ENCODE results near the gene RBM48.
"Not testable (repeated sequence)": the region's sequence is repeated elsewhere in the genome, so short reads cannot be mapped to it uniquely, and the experiment has no call there.

Gene RBM48

DNA sequence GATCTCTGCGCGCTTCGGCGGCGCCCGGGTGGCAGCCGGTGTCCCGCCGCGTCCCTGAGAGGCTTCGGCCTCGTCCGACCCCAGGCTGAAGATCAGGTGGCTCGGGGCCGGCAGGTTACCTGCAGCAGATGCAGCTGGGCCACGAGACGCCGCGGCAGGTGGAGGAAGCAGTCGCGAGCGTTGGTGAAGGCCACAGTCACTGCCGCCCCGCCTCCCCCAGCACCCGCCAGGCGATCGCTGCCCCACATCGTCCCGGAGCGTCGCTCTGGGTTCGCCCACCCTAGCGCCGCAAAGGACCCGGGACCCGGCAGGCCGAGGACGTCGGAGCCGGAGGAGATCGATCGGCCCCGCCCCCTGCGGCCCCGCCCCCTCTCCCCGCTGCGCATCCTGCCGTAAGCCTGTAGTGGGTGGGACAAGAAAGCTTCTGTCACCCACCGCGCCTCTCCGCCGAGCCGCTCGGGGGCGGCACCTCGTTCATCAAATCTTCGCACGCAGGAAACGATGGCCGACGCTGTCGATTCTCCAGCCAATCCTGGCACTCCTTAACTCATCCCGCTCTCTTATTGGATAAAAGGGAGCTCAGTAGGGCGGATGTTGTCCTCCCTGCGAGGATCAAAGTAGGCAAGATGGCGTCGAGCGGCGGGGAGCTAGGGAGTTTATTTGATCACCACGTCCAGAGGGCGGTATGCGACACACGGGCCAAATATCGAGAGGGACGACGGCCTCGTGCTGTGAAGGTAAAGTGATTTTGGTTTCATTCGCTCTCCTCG is at the start of gene RBM48, which contains the start of gene PEX1:
TSS of gene RBM48 (plus strand) at position 608 of the 770 bp plus-strand sequence. CDS start at position 627, 19 bp downstream.
TSS of gene PEX1 (minus strand) at position 333 of the 770 bp plus-strand sequence. CDS start at position 248, 85 bp downstream.
- peak; percentile 96 for DNase-seq

DNA sequence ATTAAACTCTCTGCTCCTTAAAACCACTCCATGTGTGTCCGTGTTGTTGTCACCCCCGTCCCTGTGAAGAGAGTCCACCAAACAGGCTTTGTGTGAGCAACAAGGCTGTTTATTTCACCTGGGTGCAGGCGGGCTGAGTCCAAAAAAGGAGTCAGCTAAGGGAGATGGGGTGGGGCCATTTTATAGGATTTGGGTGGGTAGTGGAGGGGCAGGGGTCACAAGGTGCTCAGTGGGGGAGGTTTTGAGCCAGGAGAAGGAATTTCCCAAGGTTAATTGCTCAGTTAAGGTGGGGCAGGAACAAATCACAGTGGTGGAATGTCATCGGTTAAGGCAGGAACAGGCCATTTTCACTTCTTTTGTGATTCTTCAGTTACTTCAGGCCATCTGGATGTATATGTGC is 49.4 kb upstream of the RBM48 start:
- not testable (repeated sequence) for DNase-seq

DNA sequence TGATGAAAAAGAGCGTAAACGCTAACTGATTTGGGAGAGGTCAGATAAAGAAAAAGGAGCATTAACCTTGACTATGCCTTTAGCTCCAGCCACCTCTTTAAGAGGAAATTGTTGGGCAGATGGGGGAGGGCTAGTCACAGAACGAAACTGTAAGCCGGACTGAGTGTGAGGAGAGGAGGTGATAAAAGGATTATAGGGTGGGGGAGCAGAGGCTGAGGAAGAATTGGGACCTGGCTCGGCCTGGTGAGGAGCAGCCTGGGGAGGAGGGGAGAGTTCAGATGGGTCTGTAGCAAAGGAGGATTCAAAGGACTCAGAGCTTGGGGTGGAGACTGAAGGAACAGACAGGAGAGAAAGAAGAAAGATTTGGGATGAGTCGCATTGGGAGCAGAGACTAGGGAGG is 45.0 kb upstream of the RBM48 start:
- DNase-seq = not testable (repeated sequence)

DNA sequence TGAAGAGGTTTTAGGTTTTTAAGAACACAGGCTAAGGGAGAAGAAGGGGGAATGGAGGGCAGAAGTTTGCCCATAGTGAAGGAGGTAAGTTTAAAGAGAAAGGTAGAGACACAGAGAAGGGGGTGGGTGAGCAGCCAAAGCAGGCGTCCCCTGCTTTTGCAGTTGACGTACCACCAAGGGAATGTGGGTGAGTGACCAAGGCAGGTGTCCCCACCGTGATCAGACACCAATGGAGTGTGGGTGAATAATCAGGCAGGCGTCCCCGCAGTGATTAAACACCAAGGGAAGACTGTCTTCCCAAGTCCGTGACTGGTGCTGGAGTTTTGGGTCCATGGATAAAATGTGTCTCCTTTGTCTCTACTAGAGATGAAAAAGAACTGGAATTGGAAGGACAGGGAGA is 44.4 kb upstream of the RBM48 start:
- not testable (repeated sequence) for DNase-seq

- no peak for DNase-seq
Measured at GRCh38 chr7:92485267-92485892, 43.2 kb upstream of the RBM48 start.

- no peak for DNase-seq
Measured at GRCh38 chr7:92485974-92486373, 42.6 kb upstream of the RBM48 start.

DNA sequence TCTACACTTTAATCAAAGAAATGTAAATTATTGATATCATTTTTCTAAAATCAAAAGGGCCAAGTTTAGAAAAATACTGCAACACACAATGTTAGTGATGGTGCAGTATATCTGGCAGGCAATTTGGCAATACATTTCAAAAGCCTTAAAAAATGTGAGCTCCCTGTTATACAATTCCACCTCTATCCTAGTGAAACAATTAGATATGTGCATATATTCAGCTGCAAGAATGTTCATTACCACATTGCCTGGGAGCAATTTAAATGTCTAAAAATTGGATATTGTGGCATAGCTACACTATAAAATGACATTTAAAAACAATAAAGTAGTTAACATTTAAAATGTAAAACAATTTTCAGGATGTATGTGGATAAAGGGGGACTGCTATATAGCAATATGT is 40.8 kb upstream of the RBM48 start:
- no peak for DNase-seq

GRCh38 chr7:92489634-92490033 is 39.0 kb upstream of the RBM48 start:
- DNase-seq = no peak

DNA sequence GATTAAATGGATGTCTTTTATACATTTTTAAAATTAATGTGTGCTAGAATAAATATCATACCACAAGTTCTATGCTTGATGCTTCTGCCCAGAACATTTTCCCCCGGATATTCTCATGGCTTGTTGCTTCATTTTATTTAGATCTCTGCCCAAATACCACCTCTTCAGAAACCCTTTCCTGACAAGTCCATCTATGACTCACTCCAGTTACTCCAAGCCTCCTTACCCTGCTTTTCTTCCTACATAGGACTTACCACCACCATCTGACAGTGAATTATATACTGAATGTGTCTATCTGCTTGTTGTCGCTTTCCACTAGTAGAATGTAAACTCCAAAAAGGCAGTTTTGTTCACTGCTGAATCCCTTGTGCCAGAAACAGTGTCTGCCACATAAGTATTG is 31.7 kb upstream of the RBM48 start:
- no peak for DNase-seq

DNA sequence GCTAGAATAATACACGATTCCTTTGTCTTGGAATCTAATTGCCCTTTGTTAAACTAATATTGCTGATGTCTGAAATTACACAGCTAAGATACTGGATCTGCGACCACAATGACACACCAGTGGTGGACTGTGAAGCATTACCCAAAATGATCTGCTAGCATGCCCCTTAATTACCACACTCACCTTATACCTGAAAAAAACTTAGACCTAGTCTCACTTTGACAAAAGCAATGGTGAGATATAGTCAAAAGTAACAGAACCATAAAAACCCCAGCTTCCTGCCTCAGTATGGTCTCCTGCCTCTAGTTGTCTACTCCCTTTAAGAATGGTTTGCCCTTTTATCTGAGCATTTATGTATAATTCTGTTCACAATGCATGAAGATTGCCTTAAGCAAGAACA is 30.0 kb upstream of the RBM48 start:
- DNase-seq = no peak

DNA sequence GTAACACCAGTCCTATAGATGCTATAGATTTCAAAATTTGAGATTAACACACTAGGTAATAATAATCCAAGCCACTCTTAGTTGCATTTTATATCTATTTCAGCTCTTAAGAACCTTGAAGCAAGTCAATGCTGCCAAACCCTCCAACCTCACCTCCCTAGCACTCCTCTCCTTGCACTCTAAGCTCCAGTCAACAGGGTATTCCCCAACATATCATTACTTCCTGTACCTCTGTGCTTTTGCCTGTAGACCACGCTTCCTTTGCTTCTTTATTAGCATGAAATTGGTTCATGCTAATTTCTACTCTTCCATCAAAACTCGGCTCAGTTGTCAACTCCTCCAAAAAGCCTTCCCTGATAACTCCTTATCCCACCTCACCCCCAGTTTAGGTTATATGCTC is 24.8 kb upstream of the RBM48 start:
- no peak for DNase-seq

DNA sequence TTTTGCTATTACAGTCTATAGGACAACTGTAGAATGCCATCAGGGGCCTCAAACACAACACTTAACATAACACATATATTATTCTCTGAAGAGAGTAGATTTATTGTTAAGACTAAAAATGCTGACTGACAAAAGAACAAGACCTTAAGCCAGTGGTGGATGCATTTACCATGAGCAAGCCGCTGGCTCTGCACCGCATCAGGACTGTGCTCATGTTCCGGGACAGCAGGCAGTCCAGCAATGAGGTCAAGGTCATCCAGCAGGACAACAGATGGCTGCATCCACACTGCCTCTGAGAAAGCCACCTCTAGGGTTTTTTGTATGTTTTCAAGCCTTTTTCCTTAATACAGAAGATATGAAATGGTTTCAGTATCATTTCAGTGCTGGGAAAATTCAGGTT is 24.0 kb upstream of the RBM48 start:
- DNase-seq = no peak

GRCh38 chr7:92506363-92506762 is 22.2 kb upstream of the RBM48 start:
- no peak for DNase-seq

DNA sequence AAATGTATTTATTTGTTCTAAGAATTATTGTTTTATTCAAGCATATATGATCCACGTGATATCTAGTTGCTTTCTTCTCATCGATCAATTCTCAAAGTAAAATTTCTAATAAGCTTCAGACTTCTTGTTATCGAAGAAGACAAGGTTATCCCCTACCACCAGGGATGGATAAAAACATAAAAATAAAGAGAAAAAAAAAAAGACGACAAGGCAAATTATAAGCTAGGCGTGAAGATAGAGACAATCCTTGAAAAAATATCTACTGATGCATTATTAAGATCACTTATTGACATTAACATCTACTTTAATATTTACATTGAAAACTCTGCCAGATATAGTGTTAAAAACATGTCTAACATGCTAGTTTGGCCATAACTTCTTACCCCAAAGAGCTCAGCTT is 19.6 kb upstream of the RBM48 start:
- DNase-seq = no peak

- DNase-seq = no peak
Measured at GRCh38 chr7:92513167-92513902, 15.3 kb upstream of the RBM48 start.

DNA sequence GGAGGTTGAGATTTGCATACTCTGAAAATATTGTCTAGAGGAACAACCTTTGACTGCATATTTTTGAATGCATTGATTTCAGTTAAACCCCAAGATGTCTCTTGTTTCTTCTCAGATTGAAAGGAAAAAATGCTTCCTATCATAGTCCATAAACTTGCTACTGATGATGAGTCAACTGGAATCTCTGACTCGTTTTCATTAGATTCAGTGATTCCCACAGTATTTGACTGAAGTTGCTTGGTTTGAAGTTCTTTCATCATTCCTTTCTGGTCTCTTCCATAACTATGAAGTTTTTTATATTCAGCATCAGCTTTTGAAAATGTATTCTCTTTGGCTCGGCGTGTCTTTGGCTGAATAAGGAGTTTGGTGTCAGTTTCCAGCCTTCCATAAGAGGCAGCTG is 11.0 kb upstream of the RBM48 start:
- no peak for DNase-seq

- DNase-seq = no peak
Measured at GRCh38 chr7:92520024-92520423, 8.6 kb upstream of the RBM48 start.

DNA sequence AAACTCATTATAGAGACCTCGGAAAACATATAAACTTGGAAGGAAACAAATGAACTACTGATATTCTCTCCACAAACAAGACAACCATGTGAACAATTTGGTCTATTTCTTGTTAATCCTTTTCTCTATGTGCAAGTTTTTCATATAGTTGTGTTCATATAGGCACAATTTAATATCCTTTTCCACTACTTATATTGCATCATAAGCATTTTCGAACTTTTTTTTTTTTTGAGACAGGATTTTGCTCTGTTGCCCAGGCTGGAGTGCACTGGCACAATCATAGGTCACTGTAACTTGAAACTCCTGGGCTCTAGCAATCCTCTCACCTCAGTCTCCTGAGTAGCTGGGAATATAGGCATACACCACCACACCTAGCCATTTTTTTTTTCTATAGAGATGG is 5.5 kb upstream of the RBM48 start:
- no peak for DNase-seq

DNA sequence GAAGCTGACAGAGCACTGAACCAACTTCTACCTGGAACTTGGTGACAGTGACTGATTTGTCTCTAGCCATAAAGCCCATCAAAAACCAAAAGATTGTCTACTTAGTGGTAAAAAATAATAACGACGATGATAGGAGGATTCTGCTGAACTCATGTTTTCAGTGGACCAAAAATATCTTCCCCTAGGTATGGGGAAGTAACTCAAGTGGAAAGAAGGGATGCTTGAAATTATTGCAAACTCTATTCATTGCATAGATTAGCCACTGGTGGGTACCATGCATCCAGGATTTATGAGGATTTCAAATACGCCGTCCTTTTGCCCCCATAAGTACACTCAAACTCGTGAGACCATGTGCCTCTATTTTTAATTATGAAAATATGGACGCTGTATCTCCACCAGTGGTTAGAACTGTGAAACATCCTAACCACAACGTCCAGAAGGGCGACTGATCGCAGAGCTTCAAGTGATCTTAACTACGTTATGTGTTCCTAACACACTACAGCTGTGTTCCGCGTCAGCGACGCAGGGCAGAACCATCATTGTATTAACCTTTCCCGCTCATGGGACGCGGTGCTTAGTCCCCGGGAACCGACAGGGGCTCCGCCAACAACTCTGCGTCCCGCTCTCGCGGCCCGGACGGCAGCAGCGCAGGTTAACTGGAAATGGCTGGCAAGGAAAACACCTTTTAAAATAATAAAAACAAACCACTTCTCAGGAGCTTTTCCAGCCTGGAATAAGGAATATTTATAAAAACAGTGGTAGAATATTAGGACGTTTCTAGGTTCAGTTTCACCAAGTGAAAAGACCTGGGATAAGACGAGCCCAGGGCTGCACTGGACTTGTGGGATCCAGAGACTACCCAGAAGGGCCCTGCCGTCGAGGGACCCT is 1.1 kb upstream of the RBM48 start:
- DNase-seq = peak; percentile 56

GRCh38 chr7:92528958-92529264 is 316 bp downstream of the RBM48 start:
- no peak for DNase-seq

GRCh38 chr7:92534572-92534971 is 6.0 kb downstream of the RBM48 start:
- DNase-seq = no peak

DNA sequence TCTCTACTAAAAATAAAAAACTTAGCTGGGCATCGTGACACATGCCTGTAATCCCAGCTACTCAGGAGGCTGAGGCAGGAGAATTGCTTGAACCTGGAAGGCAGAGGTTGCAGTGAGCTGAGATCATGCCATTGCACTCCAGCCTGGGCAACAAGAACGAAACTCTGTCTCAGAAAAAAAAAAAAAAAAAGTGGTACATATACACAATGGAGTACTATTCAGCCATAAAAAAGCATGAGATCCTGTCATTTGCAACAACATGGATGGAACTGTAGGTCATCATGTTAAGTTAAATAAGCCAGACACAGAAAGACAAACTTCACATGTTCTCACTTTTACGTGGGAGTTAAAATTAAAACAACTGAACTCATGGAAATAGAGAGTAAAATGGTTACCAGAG is 14.9 kb downstream of the RBM48 start:
- not testable (repeated sequence) for DNase-seq

- DNase-seq = not testable (repeated sequence)
Measured at GRCh38 chr7:92545116-92545515, 16.5 kb downstream of the RBM48 start.
